Epithelial cell of esophagus (primary cell): ENCODE results near the gene RALGAPA2.
"Not testable (repeated sequence)": the region's sequence is repeated elsewhere in the genome, so short reads cannot be mapped to it uniquely, and the experiment has no call there.

ENCODE experiments used
- DNase-seq: peaks from one replicate; pipeline ENCODE4 v3.0.0; 2010; ENCODE audit warnings: low read depth
- H3K4me3 ChIP-seq: 2 replicates; pipeline ENCODE4 v1.5.1; 2011; ENCODE audit warnings: mild to moderate bottlenecking, low read length, control low read depth
- TF ChIP-seq, protein P1 (sequence below): IDR thresholded peaks from 2 replicates; pipeline ENCODE4 v1.5.1; 2011; ENCODE audit warnings: low read depth, mild to moderate bottlenecking, low read length, control low read depth, inconsistent platforms; ENCODE audit not compliant: insufficient read depth; ENCODE audit errors: missing control alignments

The RALGAPA2 gene

DNA sequence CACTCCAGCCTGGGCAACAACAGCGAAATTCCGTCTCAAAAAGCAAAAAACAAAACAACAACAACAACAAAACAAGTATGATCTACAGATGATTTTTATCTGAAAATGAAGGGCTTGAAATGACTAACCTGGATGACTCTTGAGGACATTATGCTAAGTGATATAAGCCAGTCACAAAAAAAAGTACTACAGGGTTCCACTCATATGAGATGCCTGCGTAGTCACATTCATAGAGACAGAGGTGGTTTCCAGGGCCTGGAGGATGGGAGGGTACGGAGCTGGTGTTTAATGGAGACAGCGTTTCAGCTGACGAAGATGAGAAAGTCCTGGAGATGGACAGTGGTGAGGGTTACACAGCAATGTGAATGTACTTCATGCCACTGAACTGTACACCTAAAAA is 352.8 kb downstream of the RALGAPA2 start:
- TF ChIP-seq, protein P1, sequence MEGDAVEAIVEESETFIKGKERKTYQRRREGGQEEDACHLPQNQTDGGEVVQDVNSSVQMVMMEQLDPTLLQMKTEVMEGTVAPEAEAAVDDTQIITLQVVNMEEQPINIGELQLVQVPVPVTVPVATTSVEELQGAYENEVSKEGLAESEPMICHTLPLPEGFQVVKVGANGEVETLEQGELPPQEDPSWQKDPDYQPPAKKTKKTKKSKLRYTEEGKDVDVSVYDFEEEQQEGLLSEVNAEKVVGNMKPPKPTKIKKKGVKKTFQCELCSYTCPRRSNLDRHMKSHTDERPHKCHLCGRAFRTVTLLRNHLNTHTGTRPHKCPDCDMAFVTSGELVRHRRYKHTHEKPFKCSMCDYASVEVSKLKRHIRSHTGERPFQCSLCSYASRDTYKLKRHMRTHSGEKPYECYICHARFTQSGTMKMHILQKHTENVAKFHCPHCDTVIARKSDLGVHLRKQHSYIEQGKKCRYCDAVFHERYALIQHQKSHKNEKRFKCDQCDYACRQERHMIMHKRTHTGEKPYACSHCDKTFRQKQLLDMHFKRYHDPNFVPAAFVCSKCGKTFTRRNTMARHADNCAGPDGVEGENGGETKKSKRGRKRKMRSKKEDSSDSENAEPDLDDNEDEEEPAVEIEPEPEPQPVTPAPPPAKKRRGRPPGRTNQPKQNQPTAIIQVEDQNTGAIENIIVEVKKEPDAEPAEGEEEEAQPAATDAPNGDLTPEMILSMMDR = no peak
- no peak for DNase-seq
- no peak overlapping the region for H3K4me3 ChIP-seq

DNA sequence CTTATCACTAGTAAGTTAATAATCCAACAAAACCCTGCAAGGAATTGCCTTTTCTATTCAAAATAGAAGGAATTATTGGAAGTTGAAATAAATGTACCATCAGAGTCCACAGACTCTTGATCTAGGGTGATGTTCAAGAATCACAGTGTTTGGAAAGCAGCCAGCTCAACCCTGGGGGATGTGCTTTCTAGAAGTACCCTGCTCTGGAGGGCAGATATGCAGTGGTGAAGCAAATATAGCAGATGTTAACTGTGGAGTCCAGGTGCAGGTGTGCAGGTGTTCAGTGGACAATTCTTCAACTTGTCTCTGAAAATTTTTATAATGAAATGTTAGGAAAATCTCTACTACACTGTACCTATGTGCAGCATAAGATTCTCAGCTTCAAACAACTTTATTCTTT is 353.6 kb downstream of the RALGAPA2 start:
- TF ChIP-seq, protein P1 = no peak
- no peak overlapping the region for H3K4me3 ChIP-seq
- no peak for DNase-seq

DNA sequence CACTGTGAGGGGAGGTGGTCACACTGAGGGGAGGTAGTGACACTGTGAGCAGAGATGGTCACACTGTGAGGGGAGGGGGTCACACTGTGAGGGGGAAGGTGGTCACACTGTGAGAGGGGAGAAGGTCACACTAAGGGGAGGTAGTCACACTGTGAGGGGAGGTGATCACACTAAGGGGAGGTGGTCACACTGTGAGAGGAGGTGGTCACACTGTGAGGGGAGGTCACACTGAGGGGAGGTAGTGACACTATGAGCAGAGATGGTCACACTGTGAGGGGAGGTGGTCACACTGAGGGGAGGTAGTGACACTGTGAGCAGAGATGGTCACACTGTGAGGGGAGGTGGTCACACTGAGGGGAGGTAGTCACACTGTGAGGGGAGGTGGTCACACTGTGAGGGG is 356.9 kb downstream of the RALGAPA2 start:
- H3K4me3 ChIP-seq, DNase-seq: not testable (repeated sequence)

DNA sequence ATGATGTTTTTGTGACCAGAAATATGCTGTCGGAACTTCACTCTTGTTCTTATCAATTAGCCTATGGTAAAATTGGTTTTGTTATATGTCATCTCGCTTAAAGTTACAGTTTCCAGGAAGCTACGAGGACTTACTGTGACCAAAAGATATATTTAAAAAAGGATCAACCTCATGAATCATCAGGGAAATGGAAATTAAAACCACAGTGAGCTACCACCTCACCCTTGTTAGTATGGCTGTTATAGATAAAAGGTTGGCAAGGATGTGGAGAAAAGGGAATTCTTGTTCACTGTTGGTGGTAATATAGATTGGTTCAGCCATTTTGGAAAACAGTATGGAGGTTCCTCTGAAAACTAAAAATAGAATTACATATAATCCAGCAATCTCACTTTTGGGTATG is 358.9 kb downstream of the RALGAPA2 start:
- TF ChIP-seq, protein P1 = no peak
- DNase-seq = no peak
- H3K4me3 ChIP-seq = no peak overlapping the region

DNA sequence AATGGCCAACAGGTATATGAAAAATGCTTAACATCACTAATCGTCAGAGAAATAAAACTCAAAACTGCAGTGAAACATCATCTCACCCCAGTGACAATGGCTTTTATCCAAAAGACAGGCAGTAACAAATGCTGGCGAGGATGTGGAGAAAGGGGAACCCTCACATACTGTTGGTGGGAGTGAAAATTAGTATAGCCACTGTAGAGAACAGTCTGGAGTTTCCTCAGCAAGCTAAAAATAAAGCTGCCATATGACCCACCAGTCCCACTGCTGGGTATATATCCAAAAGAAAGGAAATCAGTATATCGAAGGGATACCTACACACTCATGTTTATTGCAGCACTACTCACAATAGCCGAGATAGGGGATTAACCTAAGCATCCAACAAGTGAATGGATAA is 368.0 kb downstream of the RALGAPA2 start:
- no peak for DNase-seq
- TF ChIP-seq, protein P1 = no peak
- H3K4me3 ChIP-seq = no peak overlapping the region

DNA sequence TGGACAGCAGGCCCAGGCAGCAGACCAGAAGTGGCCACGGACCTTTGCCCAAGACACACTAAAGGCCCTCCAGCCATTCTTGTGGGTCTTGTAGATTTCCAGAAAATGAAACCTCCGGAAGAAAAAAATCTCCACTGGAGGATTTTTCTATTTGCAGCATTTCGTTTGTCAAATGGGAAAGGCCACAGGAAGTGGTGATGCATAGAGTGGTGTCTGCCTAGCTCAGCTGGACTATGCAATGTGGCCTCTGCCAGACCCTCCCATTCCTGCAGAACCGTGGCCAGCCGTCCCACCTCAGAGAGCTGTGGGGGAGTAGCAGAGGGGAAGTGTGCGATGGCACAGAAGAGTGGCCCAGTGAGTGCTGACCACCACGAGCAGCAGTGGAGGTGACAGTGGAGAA is 368.5 kb downstream of the RALGAPA2 start:
- TF ChIP-seq, protein P1 = no peak
- H3K4me3 ChIP-seq = no peak overlapping the region
- no peak for DNase-seq
